K562 (cell line): ENCODE measurements around the gene CASKIN2. TPM values are rescaled to one million over a fixed set of nuclear protein-coding genes. Genes with fewer than 3 reads are reported as not detected.

ENCODE experiments used
- ATAC-seq: fragments of 200-7000 bp; cut with Tn5 transposase; 3 replicates; pipeline ENCODE4 v1.9.1; 2020; ENCODE audit warnings: moderate library complexity
- BruUV-seq: library from RNA; stranded (reverse); fragments of 400-500 nt; replicated peaks from 2 replicates; lab custom pipeline; 2021; lab: Mats Ljungman, UMichigan
- CTCF ChIA-PET: fragments of 300-600 bp; formaldehyde crosslinking; extraction: SDS; loops from one replicate; lab custom pipeline; 2021; ENCODE audit warnings: low intra/inter-chr PET ratio; lab: Yijun Ruan, JAX
- POLR2A ChIA-PET: fragments of 300-600, 350-650 bp; sonication (Branson Sonifier 250); formaldehyde crosslinking; extraction: SDS; loops from one replicate; lab custom pipeline; 2021; ENCODE audit warnings: antibody characterized with exemption, inconsistent platforms; lab: Yijun Ruan, JAX
- DNase-seq, 4 experiments: peaks; one replicate each; pipeline versions ENCODE4 v3.0.0 to v3.0.0-alpha.2; 2011 to 2018; ENCODE audit warnings: low spot score in 3 of 4, mixed read lengths in 3 of 4; ENCODE audit errors: extremely low read depth in 1 of 4
- FAIRE-seq: peaks from 2 replicates; lab custom pipeline; 2011; peaks lifted over from hg19 to GRCh38; lab: Jason Lieb, UNC
- H2AFZ ChIP-seq: 2 replicates; pipeline ENCODE4 v1.6.0; 2011; ENCODE audit warnings: low read depth, low read length, control low read depth, inconsistent platforms
- H3K27ac ChIP-seq: fragments of 200-600 bp; 3 replicates; pipeline ENCODE4 v1.8.0; 2011; ENCODE audit warnings: low read depth, mild to moderate bottlenecking, control low read depth, inconsistent platforms, low read length, moderate library complexity, mixed read lengths; ENCODE audit errors: extremely low read depth
- H3K27me3 ChIP-seq, 2 experiments: fragments of 300-600 bp in 1 of 2; 2 replicates in 1 of 2; 3 replicates in 1 of 2; pipeline versions ENCODE4 v1.6.0 to v1.8.0; 2011; ENCODE audit warnings: inconsistent platforms in 2 of 2, low read length in 2 of 2, mild to moderate bottlenecking in 1 of 2, mixed read lengths in 1 of 2, moderate library complexity in 1 of 2; ENCODE audit not compliant: control insufficient read depth in 2 of 2, insufficient read depth in 2 of 2
- H3K36me3 ChIP-seq: fragments of 300-600 bp; 3 replicates; pipeline ENCODE4 v1.8.0; 2011; ENCODE audit warnings: mild to moderate bottlenecking, low read length, inconsistent platforms; ENCODE audit not compliant: control insufficient read depth, insufficient read depth
- H3K4me1 ChIP-seq, 2 experiments: fragments of 200-600 bp in 1 of 2; replicated peaks in 1 of 2; 2 replicates in 1 of 2; 3 replicates in 1 of 2; pipeline versions ENCODE4 v1.5.1 to v1.8.0; 2011; ENCODE audit warnings: inconsistent platforms in 2 of 2, low read length in 2 of 2, mild to moderate bottlenecking in 1 of 2, mixed read lengths in 1 of 2, moderate library complexity in 1 of 2; ENCODE audit not compliant: control insufficient read depth in 2 of 2, insufficient read depth in 2 of 2
- H3K4me2 ChIP-seq: 2 replicates; pipeline ENCODE4 v1.6.1; 2011; ENCODE audit warnings: low read length, control low read depth, inconsistent platforms, mixed read lengths; ENCODE audit not compliant: insufficient read depth
- H3K4me3 ChIP-seq: fragments of 200-600 bp; sonication (generic), shearing (Covaris generic); 2 replicates; pipeline ENCODE4 v1.5.1; 2016; ENCODE audit warnings: control low read depth, inconsistent platforms
- H3K79me2 ChIP-seq: fragments of 200-600 bp; 3 replicates; pipeline ENCODE4 v1.8.0; 2011; ENCODE audit warnings: low read length, inconsistent platforms; ENCODE audit not compliant: control insufficient read depth, insufficient read depth
- H3K9ac ChIP-seq, 2 experiments: 2 replicates each; pipeline versions ENCODE4 v1.6.0 to v1.6.1; 2011; ENCODE audit warnings: low read depth in 2 of 2, low read length in 2 of 2, control low read depth in 1 of 2, inconsistent platforms in 1 of 2, mild to moderate bottlenecking in 1 of 2, mixed read lengths in 1 of 2; ENCODE audit not compliant: insufficient read depth in 1 of 2
- H3K9me1 ChIP-seq: one replicate; pipeline ENCODE4 v1.6.0; 2011; ENCODE audit warnings: inconsistent platforms, mild to moderate bottlenecking, low read length, moderate library complexity; ENCODE audit not compliant: control insufficient read depth, insufficient read depth
- H3K9me3 ChIP-seq: replicated peaks from 2 replicates; pipeline ENCODE4 v1.5.1; 2011; ENCODE audit warnings: low read depth, low read length, inconsistent platforms; ENCODE audit not compliant: control insufficient read depth, insufficient read depth
- H4K20me1 ChIP-seq: replicated peaks from 2 replicates; pipeline ENCODE4 v1.6.1; 2011; ENCODE audit warnings: low read length, inconsistent platforms, mixed read lengths; ENCODE audit not compliant: control insufficient read depth, insufficient read depth
- ARID1B ChIP-seq: fragments of 450-650 bp; IDR thresholded peaks from 2 replicates; pipeline ENCODE4 v1.6.1; 2016; ENCODE audit warnings: antibody characterized with exemption, mild to moderate bottlenecking, inconsistent platforms
- DACH1 ChIP-seq: fragments of 450-650 bp; IDR thresholded peaks from 2 replicates; pipeline ENCODE4 v1.6.1; 2018; ENCODE audit not compliant: partially characterized antibody
- DPF2 ChIP-seq: fragments of 450-650 bp; IDR thresholded peaks from 2 replicates; pipeline ENCODE4 v1.6.1; 2016
- ESRRA ChIP-seq: fragments of 450-650 bp; IDR thresholded peaks from 2 replicates; pipeline ENCODE4 v1.6.1; 2014; ENCODE audit warnings: low read depth, mild to moderate bottlenecking, moderate library complexity, borderline replicate concordance
- FOXO4 ChIP-seq: fragments of 450-650 bp; formaldehyde crosslinking; IDR thresholded peaks from 2 replicates; pipeline ENCODE4 v1.4.0; 2020; ENCODE audit warnings: mild to moderate bottlenecking, moderate library complexity
- GABPA ChIP-seq: fragments of 200-800 bp; sonication (Bioruptor generic); conservative IDR thresholded peaks from 2 replicates; pipeline ENCODE4 v1.6.1; 2016; ENCODE audit warnings: low read depth, missing genetic modification characterization, missing compliant biosample characterization
- GABPB1 ChIP-seq: sonication (generic); formaldehyde crosslinking; IDR thresholded peaks from 2 replicates; pipeline ENCODE4 v1.8.0; 2022; ENCODE audit warnings: mild to moderate bottlenecking, missing genetic modification reagents
- JUND ChIP-seq, 2 experiments: IDR thresholded peaks; 2 replicates in 1 of 2; 3 replicates in 1 of 2; pipeline ENCODE4 v1.6.1; 2011; ENCODE audit warnings: borderline replicate concordance in 2 of 2, low read depth in 2 of 2, low read length in 2 of 2, improper control_type of control experiment in 1 of 2, missing biosample characterization in 1 of 2, missing genetic modification characterization in 1 of 2, missing genetic modification reagents in 1 of 2
- L3MBTL2 ChIP-seq: fragments of 450-650 bp; IDR thresholded peaks from 2 replicates; pipeline ENCODE4 v1.6.1; 2016; ENCODE audit warnings: mild to moderate bottlenecking, moderate library complexity
- MED1 ChIP-seq: sonication (generic); formaldehyde crosslinking; IDR thresholded peaks from 2 replicates; pipeline ENCODE4 v1.8.1; 2023; ENCODE audit warnings: missing genetic modification reagents, borderline replicate concordance
- NELFE ChIP-seq: IDR thresholded peaks from 2 replicates; pipeline ENCODE4 v1.6.1; 2011; ENCODE audit warnings: mild to moderate bottlenecking; ENCODE audit not compliant: insufficient read depth, insufficient read length
- PHB ChIP-seq: fragments of 250-450 bp; sonication (Bioruptor Pico); IDR thresholded peaks from 2 replicates; pipeline ENCODE4 v1.5.0; 2021
- RB1 ChIP-seq: fragments of 450-650 bp; IDR thresholded peaks from 2 replicates; pipeline ENCODE4 v1.6.1; 2017; ENCODE audit warnings: low read depth, mild to moderate bottlenecking
- SPI1 ChIP-seq: IDR thresholded peaks from 2 replicates; pipeline ENCODE4 v1.6.1; 2011; ENCODE audit warnings: low read depth, low read length, control low read depth, borderline replicate concordance
- XRCC3 ChIP-seq: fragments of 450-650 bp; IDR thresholded peaks from 2 replicates; pipeline ENCODE4 v1.6.1; 2017; ENCODE audit warnings: mild to moderate bottlenecking, moderate library complexity
- ZEB2 ChIP-seq: fragments of 450-650 bp; IDR thresholded peaks from 2 replicates; pipeline ENCODE4 v1.6.1; 2016
- ZFP36 ChIP-seq: fragments of 150-350 bp; IDR thresholded peaks from 2 replicates; pipeline ENCODE4 v1.6.1; 2018; ENCODE audit warnings: low read length, low read depth; ENCODE audit not compliant: partially characterized antibody
- ZNF436 ChIP-seq: fragments of 250-450, 450-650 bp; sonication (Bioruptor Pico); formaldehyde crosslinking; IDR thresholded peaks from 2 replicates; pipeline ENCODE4 v1.7.0; 2020; ENCODE audit warnings: mild to moderate bottlenecking
- WGBS: fragments of 100-300 bp; shearing (Covaris generic); methylation state at CpG from one replicate; pipeline ENCODE4 v1.1.6; 2016; ENCODE audit warnings: low coverage, mixed read lengths; ENCODE audit not compliant: insufficient coverage; ENCODE audit errors: missing lambda C conversion rate; 5-methylcytosine and 5-hydroxymethylcytosine counted together
- in situ Hi-C: fragments of 300-500 bp; cut with MboI; formaldehyde crosslinking; loops from 4 replicates; pipeline ENCODE4 v1.15.0; 2018; ENCODE audit warnings: inconsistent platforms, mixed read lengths
- intact Hi-C: fragments of 100-400 bp; cut with micrococcal nuclease; formaldehyde crosslinking; loops from 2 replicates; pipeline ENCODE4 v1.14.2; 2022
- polyA plus RNA-seq, 8 experiments: library from polyadenylated mRNA; depleted of rRNA in 4 of 8; stranded (reverse) in 5 of 8; unstranded in 3 of 8; fragments of >200 nt; fragmentation: Nextera tagmentation in 2 of 8; fragmentation: Illumina TruSeq in 1 of 8; extraction: Ambion mirVana in 2 of 8; extraction: Trizol in 1 of 8; gene quantifications; 2 replicates each; pipeline versions ENCODE4 v1.2.1 to v1.2.3, GENCODE V29; 2011 to 2014; ENCODE audit warnings: inconsistent platforms in 1 of 8, missing spikeins in 1 of 8
- total RNA-seq, 7 experiments: library from RNA; depleted of rRNA in 6 of 7; stranded (reverse); fragments of >200 nt in 6 of 7; fragmentation: Illumina TruSeq in 2 of 7; extraction: Trizol in 2 of 7; gene quantifications; 2 replicates each; pipeline versions ENCODE4 v1.2.1 to v1.2.3, GENCODE V29; 2011 to 2021; ENCODE audit warnings: low replicate concordance in 1 of 7
- TF ChIP-seq, protein P1 (sequence below), 3 experiments: IDR thresholded peaks in 2 of 3; conservative IDR thresholded peaks in 1 of 3; 2 replicates each; pipeline ENCODE4 v1.5.1; 2011 to 2012; ENCODE audit warnings: low read length in 3 of 3, mild to moderate bottlenecking in 3 of 3, control low read depth in 2 of 3, improper control_type of control experiment in 1 of 3, inconsistent platforms in 1 of 3, low read depth in 1 of 3, mixed read lengths in 1 of 3, moderate library complexity in 1 of 3; ENCODE audit not compliant: insufficient read depth in 2 of 3

The CASKIN2 gene
- total and polyA plus RNA-seq, 9 of the 15 experiments (the other 6 are each of a cell fraction or from before 2014, with no cell fraction given) = 0.01 to 12.2 (median 2.1) TPM

- H3K9ac ChIP-seq = peak overlapping the region; percentile 13 to 66; a peak in 3 of 4 replicates
- ChIA-PET CTCF (interaction anchor here (2.3 kb wide), 1 partner anchor 61 kb away, joined by 20 read pairs; no protein-coding TSS in a partner anchor), POLR2A (no interaction called here)
- peaks cover 11 to 31% of the 10 kb centered on the region in 2 experiments; a peak in 4 of 5 replicates for H3K4me1 ChIP-seq
- no peaks in the 10 kb centered on the region for H3K9me1 ChIP-seq
- peaks cover 6% of the 10 kb centered on the region; the same call in 1 of the 3 replicates for H3K36me3 ChIP-seq
- H2AFZ ChIP-seq = no peak overlapping the region
- 0 out of 3 replicates have a peak, but pooled peaks cover 2% of the 10 kb centered on the region for H3K79me2 ChIP-seq
- peaks cover 10% of the 10 kb centered on the region; the same call in 1 of the 2 replicates for H4K20me1 ChIP-seq
- no peaks in the 10 kb centered on the region for H3K9me3 ChIP-seq
- peak; percentile 52 to 68 (median 60) for DNase-seq
- in situ Hi-C loops = no loop called here
- no TSS peak for BruUV-seq
- H3K27me3 ChIP-seq = no peaks in the 10 kb centered on the region
- peak; percentile 96 for FAIRE-seq
- H3K27ac ChIP-seq = peak overlapping the region; percentile 52; the same call in 2 of the 3 replicates
- H3K4me3 ChIP-seq = no peak overlapping the region
- ATAC-seq = peak; percentile 86
- 36% methylated on average over 11 of the region's 12 CpGs for WGBS
- intact Hi-C loops = loop anchor here (2.0 kb wide), 1 partner anchor 61 kb away; no protein-coding TSS in a partner anchor
- peak overlapping the region; percentile 30; the same call in 1 of the 2 replicates for H3K4me2 ChIP-seq
- TF ChIP-seq ARID1B (peak; percentile 26; the same call in 1 of the 2 replicates), MED1 (CRISPR knock-in tag) (no peak), L3MBTL2 (peak; percentile 45; the same call in 1 of the 2 replicates), NELFE (no peak), ZNF436 (peak; percentile 97), ZFP36 (peak; percentile 100), GABPA (tag) (peak; percentile 35; the same call in 1 of the 2 replicates), DACH1 (peak; percentile 8), XRCC3 (no peak), PHB (CRISPR knock-in tag) (no peak), GABPB1 (CRISPR knock-in tag) (peak; percentile 62; the same call in 1 of the 2 replicates), SPI1 (0 out of 2 replicates have a peak, but pooled peaks have one; percentile 43), DPF2 (0 out of 2 replicates have a peak, but pooled peaks have one; percentile 23), ZEB2 (no peak), JUND (IDR thresholded peaks at IDR 0.05; ENCODE audit: borderline replicate concordance, low read depth, low read length) (0 out of 2 replicates have a peak, but pooled peaks have one; percentile 12), JUND (tag; IDR thresholded peaks at IDR 0.05; ENCODE audit: borderline replicate concordance, low read depth, low read length) (no peak; the same call in 2 of the 3 replicates), FOXO4 (0 out of 2 replicates have a peak, but pooled peaks have one; percentile 14), ESRRA (0 out of 2 replicates have a peak, but pooled peaks have one; percentile 25), RB1 (0 out of 2 replicates have a peak, but pooled peaks have one; percentile 28)
- TF ChIP-seq, protein P1, sequence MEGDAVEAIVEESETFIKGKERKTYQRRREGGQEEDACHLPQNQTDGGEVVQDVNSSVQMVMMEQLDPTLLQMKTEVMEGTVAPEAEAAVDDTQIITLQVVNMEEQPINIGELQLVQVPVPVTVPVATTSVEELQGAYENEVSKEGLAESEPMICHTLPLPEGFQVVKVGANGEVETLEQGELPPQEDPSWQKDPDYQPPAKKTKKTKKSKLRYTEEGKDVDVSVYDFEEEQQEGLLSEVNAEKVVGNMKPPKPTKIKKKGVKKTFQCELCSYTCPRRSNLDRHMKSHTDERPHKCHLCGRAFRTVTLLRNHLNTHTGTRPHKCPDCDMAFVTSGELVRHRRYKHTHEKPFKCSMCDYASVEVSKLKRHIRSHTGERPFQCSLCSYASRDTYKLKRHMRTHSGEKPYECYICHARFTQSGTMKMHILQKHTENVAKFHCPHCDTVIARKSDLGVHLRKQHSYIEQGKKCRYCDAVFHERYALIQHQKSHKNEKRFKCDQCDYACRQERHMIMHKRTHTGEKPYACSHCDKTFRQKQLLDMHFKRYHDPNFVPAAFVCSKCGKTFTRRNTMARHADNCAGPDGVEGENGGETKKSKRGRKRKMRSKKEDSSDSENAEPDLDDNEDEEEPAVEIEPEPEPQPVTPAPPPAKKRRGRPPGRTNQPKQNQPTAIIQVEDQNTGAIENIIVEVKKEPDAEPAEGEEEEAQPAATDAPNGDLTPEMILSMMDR (IDR thresholded peaks at IDR 0.05 in 2 of 3, conservative IDR thresholded peaks at IDR 0.05 in 1 of 3; ENCODE audit: insufficient read depth in 2 of 3, low read depth in 1 of 3, low read length in 3 of 3) = peak; percentile 56 to 72 (median 60)
Observed at GRCh38 chr17:75487351-75488070, 27.8 kb downstream of the CASKIN2 start.
